Measurements from ENCODE around the gene RPUSD4. TPM values are rescaled to one million over a fixed set of nuclear protein-coding genes. Genes with fewer than 3 reads are reported as not detected.

Gene RPUSD4
- total RNA-seq, 1 experiment from 2014 or later = 19.0 TPM

GRCh38 chr11:126175393-126175792, 36.1 kb downstream of the RPUSD4 start:
- Mint-ChIP-seq H3K4me1 (ENCODE audit: low read depth, unreplicated experiment) (no peaks in the 10 kb centered on the region), H3K27ac (ENCODE audit: unreplicated experiment) (no peak overlapping the region), H3K4me3 (ENCODE audit: low read depth, unreplicated experiment) (no peak overlapping the region), H3K27me3 (ENCODE audit: unreplicated experiment) (no peaks in the 10 kb centered on the region), H3K36me3 (ENCODE audit: insufficient read depth, unreplicated experiment) (no peaks in the 10 kb centered on the region), H3K9me3 (ENCODE audit: low read depth, unreplicated experiment) (no peaks in the 10 kb centered on the region)
- intact Hi-C loops (cut with micrococcal nuclease; ENCODE audit: unreplicated experiment) = no loop called here
- CTCF ChIA-PET = interaction anchor here (0.6 kb wide), 1 partner anchor 341 kb away, joined by 3 read pairs; no protein-coding TSS in a partner anchor
- no TSS peak for BruUV-seq (replicated peaks)
- no peak for DNase-seq
- no peak for TF ChIP-seq CTCF (IDR thresholded peaks at IDR 0.05; ENCODE audit: unreplicated experiment)

- intact Hi-C loops (cut with micrococcal nuclease; ENCODE audit: unreplicated experiment) = no loop called here
Measured at GRCh38 chr11:126174816-126175215, 36.6 kb downstream of the RPUSD4 start.

GRCh38 chr11:126173257-126173656, 38.2 kb downstream of the RPUSD4 start:
- no peak for TF ChIP-seq CTCF (IDR thresholded peaks at IDR 0.05; ENCODE audit: unreplicated experiment)
- Mint-ChIP-seq H3K4me3 (ENCODE audit: low read depth, unreplicated experiment) (no peak overlapping the region), H3K27ac (ENCODE audit: unreplicated experiment) (no peak overlapping the region), H3K36me3 (ENCODE audit: insufficient read depth, unreplicated experiment) (no peaks in the 10 kb centered on the region), H3K9me3 (ENCODE audit: low read depth, unreplicated experiment) (no peaks in the 10 kb centered on the region), H3K27me3 (ENCODE audit: unreplicated experiment) (no peaks in the 10 kb centered on the region), H3K4me1 (ENCODE audit: low read depth, unreplicated experiment) (no peaks in the 10 kb centered on the region)
- intact Hi-C loops (cut with micrococcal nuclease; ENCODE audit: unreplicated experiment) = no loop called here
- BruUV-seq (replicated peaks) = no TSS peak
- DNase-seq = no peak
- CTCF ChIA-PET = no interaction called here

More at GRCh38 chr11:126174816-126175215, 36.6 kb downstream of the RPUSD4 start:
- Mint-ChIP-seq H3K27ac (ENCODE audit: unreplicated experiment) (no peak overlapping the region), H3K9me3 (ENCODE audit: low read depth, unreplicated experiment) (no peaks in the 10 kb centered on the region), H3K4me1 (ENCODE audit: low read depth, unreplicated experiment) (no peaks in the 10 kb centered on the region), H3K4me3 (ENCODE audit: low read depth, unreplicated experiment) (no peak overlapping the region), H3K27me3 (ENCODE audit: unreplicated experiment) (no peaks in the 10 kb centered on the region), H3K36me3 (ENCODE audit: insufficient read depth, unreplicated experiment) (no peaks in the 10 kb centered on the region)
- DNase-seq = no peak
- CTCF ChIA-PET = no interaction called here
- TF ChIP-seq CTCF (IDR thresholded peaks at IDR 0.05; ENCODE audit: unreplicated experiment) = no peak
- no TSS peak for BruUV-seq (replicated peaks)

- Mint-ChIP-seq H3K27ac (ENCODE audit: unreplicated experiment) (no peak overlapping the region), H3K27me3 (ENCODE audit: unreplicated experiment) (no peaks in the 10 kb centered on the region), H3K9me3 (ENCODE audit: low read depth, unreplicated experiment) (no peaks in the 10 kb centered on the region), H3K4me1 (ENCODE audit: low read depth, unreplicated experiment) (no peaks in the 10 kb centered on the region), H3K36me3 (ENCODE audit: insufficient read depth, unreplicated experiment) (no peaks in the 10 kb centered on the region), H3K4me3 (ENCODE audit: low read depth, unreplicated experiment) (no peak overlapping the region)
- intact Hi-C loops (cut with micrococcal nuclease; ENCODE audit: unreplicated experiment) = no loop called here
- BruUV-seq (replicated peaks) = no TSS peak
- no peak for TF ChIP-seq CTCF (IDR thresholded peaks at IDR 0.05; ENCODE audit: unreplicated experiment)
- DNase-seq = no peak
- CTCF ChIA-PET = no interaction called here
Measured at GRCh38 chr11:126172596-126173038, 38.8 kb downstream of the RPUSD4 start.
